HCT116 (cell line): ENCODE measurements around the gene GABBR2. TPM values are rescaled to one million over a fixed set of nuclear protein-coding genes. Genes with fewer than 3 reads are reported as not detected.

ENCODE experiments used
- ATAC-seq: fragments of 200-7000 bp; cut with Tn5 transposase; 2 replicates; pipeline ENCODE4 v1.9.1; 2020; ENCODE audit warnings: mild to moderate bottlenecking, moderate library complexity
- BruUV-seq: library from RNA; stranded (reverse); fragments of 400-500 nt; replicated peaks from 2 replicates; lab custom pipeline; 2021; lab: Mats Ljungman, UMichigan
- CTCF ChIA-PET: fragments of 300-600 bp; sonication (Branson Sonifier 250); formaldehyde crosslinking; loops from one replicate; lab custom pipeline; 2021; ENCODE audit warnings: antibody characterized with exemption; lab: Charles Lee
- POLR2A ChIA-PET: fragments of 300-600, 350-600 bp; sonication (Branson Sonifier 250); formaldehyde crosslinking; loops from one replicate; lab custom pipeline; 2021; ENCODE audit warnings: antibody characterized with exemption; lab: Charles Lee
- RAD21 ChIA-PET, 2 experiments: fragments of 300-600 bp; sonication (Branson Sonifier 250); formaldehyde crosslinking; loops; one replicate each; lab custom pipeline; 2023; ENCODE audit warnings: low total read pairs in 2 of 2; ENCODE audit not compliant: uncharacterized antibody in 2 of 2, unreplicated experiment in 2 of 2, low non-redundant PET in 1 of 2; lab: Charles Lee
- DNase-seq: peaks from one replicate; pipeline ENCODE4 v3.0.0-alpha.2; 2010; ENCODE audit warnings: low read depth, low spot score
- H2AFZ ChIP-seq: fragments of 200-600 bp; shearing (Covaris generic), sonication (generic); 2 replicates; pipeline ENCODE4 v1.6.1; 2017; ENCODE audit warnings: low read depth, mixed run types, mixed read lengths, antibody characterized with exemption, low read length; ENCODE audit not compliant: poor library complexity, severe bottlenecking
- H3K27ac ChIP-seq: 2 replicates; pipeline ENCODE4 v1.5.1; 2012; ENCODE audit warnings: low read depth, low read length
- H3K27me3 ChIP-seq: fragments of 200-600 bp; sonication (generic); 2 replicates; pipeline ENCODE4 v1.6.1; 2016; ENCODE audit warnings: mixed run types, low read length, mixed read lengths; ENCODE audit not compliant: insufficient read depth
- H3K36me3 ChIP-seq, 2 experiments: fragments of 200-500 bp in 1 of 2; fragments of 200-600 bp in 1 of 2; sonication (Bioruptor generic) in 1 of 2; sonication (generic) in 1 of 2; 2 replicates each; pipeline versions ENCODE4 v1.5.1 to v1.6.1; 2014 to 2016; ENCODE audit warnings: low read length in 2 of 2, inconsistent platforms in 1 of 2, mixed read lengths in 1 of 2, mixed run types in 1 of 2; ENCODE audit not compliant: insufficient read depth in 2 of 2, control insufficient read depth in 1 of 2
- H3K4me1 ChIP-seq, 2 experiments: fragments of 200-600 bp in 1 of 2; sonication (generic) in 1 of 2; 2 replicates each; pipeline versions ENCODE4 v1.5.1 to v1.6.1; 2012 to 2017; ENCODE audit warnings: low read length in 2 of 2, inconsistent platforms in 1 of 2, mild to moderate bottlenecking in 1 of 2, mixed read lengths in 1 of 2, mixed run types in 1 of 2, moderate library complexity in 1 of 2; ENCODE audit not compliant: insufficient read depth in 2 of 2, control insufficient read depth in 1 of 2
- H3K4me2 ChIP-seq: fragments of 200-600 bp; sonication (generic); 2 replicates; pipeline ENCODE4 v1.6.1; 2017; ENCODE audit warnings: mixed run types, low read length, mixed read lengths
- H3K4me3 ChIP-seq, 2 experiments: fragments of 200-600 bp in 1 of 2; sonication (generic) in 1 of 2; replicated peaks in 1 of 2; 2 replicates each; pipeline ENCODE4 v1.5.1; 2011 to 2016; ENCODE audit warnings: low read length in 2 of 2, control low read depth in 1 of 2, low read depth in 1 of 2, mild to moderate bottlenecking in 1 of 2, mixed read lengths in 1 of 2, mixed run types in 1 of 2
- H3K79me2 ChIP-seq: fragments of 200-600 bp; sonication (generic); 2 replicates; pipeline ENCODE4 v1.6.1; 2017; ENCODE audit warnings: mild to moderate bottlenecking, mixed run types, low read length, moderate library complexity, mixed read lengths; ENCODE audit not compliant: insufficient read depth
- H3K9ac ChIP-seq: fragments of 200-600 bp; sonication (generic); 2 replicates; pipeline ENCODE4 v1.6.1; 2016; ENCODE audit warnings: low read length, mixed read lengths
- H3K9me2 ChIP-seq: fragments of 200-600 bp; sonication (generic), shearing (Covaris generic); 2 replicates; pipeline ENCODE4 v1.6.1; 2017; ENCODE audit warnings: mixed run types, mild to moderate bottlenecking, moderate library complexity; ENCODE audit not compliant: insufficient read depth
- H3K9me3 ChIP-seq, 2 experiments: fragments of 200-500 bp in 1 of 2; fragments of 200-600 bp in 1 of 2; sonication (Bioruptor generic) in 1 of 2; sonication (generic) in 1 of 2; 2 replicates each; pipeline ENCODE4 v1.6.1; 2014 to 2017; ENCODE audit warnings: low read length in 2 of 2, mixed read lengths in 2 of 2, inconsistent platforms in 1 of 2, low read depth in 1 of 2, mild to moderate bottlenecking in 1 of 2, mixed run types in 1 of 2, moderate library complexity in 1 of 2; ENCODE audit not compliant: control insufficient read depth in 1 of 2, insufficient read depth in 1 of 2
- H4K20me1 ChIP-seq: fragments of 200-600 bp; sonication (generic), shearing (Covaris generic); 2 replicates; pipeline ENCODE4 v1.6.1; 2017; ENCODE audit warnings: mixed run types, mild to moderate bottlenecking, moderate library complexity; ENCODE audit not compliant: insufficient read depth
- CBX3 ChIP-seq: IDR thresholded peaks from 2 replicates; pipeline ENCODE4 v1.6.1; 2012; ENCODE audit warnings: low read depth
- CEBPB ChIP-seq: IDR thresholded peaks from 2 replicates; pipeline ENCODE4 v1.6.1; 2012; ENCODE audit warnings: low read depth
- EGR1 ChIP-seq: IDR thresholded peaks from 2 replicates; pipeline ENCODE4 v1.6.1; 2012; ENCODE audit warnings: low read depth
- ELF1 ChIP-seq: IDR thresholded peaks from 2 replicates; pipeline ENCODE4 v1.6.1; 2012; ENCODE audit warnings: low read depth, borderline replicate concordance
- EZH2 ChIP-seq: fragments of 200-600 bp; sonication (generic); IDR thresholded peaks from 2 replicates; pipeline ENCODE4 v1.6.1; 2017; ENCODE audit warnings: antibody characterized with exemption, mixed run types
- EZH2phosphoT487 ChIP-seq: fragments of 200-600 bp; IDR thresholded peaks from 2 replicates; pipeline ENCODE4 v1.6.1; 2018; ENCODE audit warnings: antibody characterized with exemption, borderline replicate concordance
- FOSL1 ChIP-seq: IDR thresholded peaks from 2 replicates; pipeline ENCODE4 v1.6.1; 2012; ENCODE audit warnings: low read depth
- JUND ChIP-seq: IDR thresholded peaks from 2 replicates; pipeline ENCODE4 v1.6.1; 2012
- POLR2AphosphoS5 ChIP-seq: IDR thresholded peaks from 2 replicates; pipeline ENCODE4 v1.6.1; 2011; ENCODE audit warnings: mild to moderate bottlenecking, low read depth, low read length, moderate library complexity
- SIN3A ChIP-seq: IDR thresholded peaks from 2 replicates; pipeline ENCODE4 v1.6.1; 2012; ENCODE audit warnings: low read depth
- SRF ChIP-seq: IDR thresholded peaks from 2 replicates; pipeline ENCODE4 v1.6.1; 2012; ENCODE audit warnings: low read depth
- ZFX ChIP-seq: fragments of 450-650 bp; IDR thresholded peaks from 2 replicates; pipeline ENCODE4 v1.6.1; 2017
- intact Hi-C: fragments of 100-400 bp; cut with micrococcal nuclease; formaldehyde crosslinking; loops from 2 replicates; pipeline ENCODE4 v1.10.0; 2022
- total RNA-seq: library from RNA; stranded (reverse); gene quantifications from one replicate; pipeline ENCODE4 v1.2.1, GENCODE V29; 2021; ENCODE audit not compliant: unreplicated experiment
- TF ChIP-seq, protein P1 (sequence below): IDR thresholded peaks from 2 replicates; pipeline ENCODE4 v1.6.1; 2012
- TF ChIP-seq, protein P2 (sequence below): IDR thresholded peaks from 2 replicates; pipeline ENCODE4 v1.6.1; 2012; ENCODE audit warnings: low read depth
- TF ChIP-seq, protein P3 (sequence below), 3 experiments: fragments of 200-600 bp in 1 of 3; sonication (generic) in 1 of 3; IDR thresholded peaks in 2 of 3; conservative IDR thresholded peaks in 1 of 3; 2 replicates each; pipeline ENCODE4 v1.5.1; 2012 to 2017; ENCODE audit warnings: low read depth in 2 of 3, low read length in 2 of 3, antibody characterized with exemption in 1 of 3, borderline replicate concordance in 1 of 3, control low read depth in 1 of 3, mild to moderate bottlenecking in 1 of 3, mixed read lengths in 1 of 3, mixed run types in 1 of 3, moderate library complexity in 1 of 3; ENCODE audit not compliant: insufficient read depth in 1 of 3

Gene GABBR2
- total RNA-seq, 1 experiment from 2014 or later: 0.15 TPM

DNA sequence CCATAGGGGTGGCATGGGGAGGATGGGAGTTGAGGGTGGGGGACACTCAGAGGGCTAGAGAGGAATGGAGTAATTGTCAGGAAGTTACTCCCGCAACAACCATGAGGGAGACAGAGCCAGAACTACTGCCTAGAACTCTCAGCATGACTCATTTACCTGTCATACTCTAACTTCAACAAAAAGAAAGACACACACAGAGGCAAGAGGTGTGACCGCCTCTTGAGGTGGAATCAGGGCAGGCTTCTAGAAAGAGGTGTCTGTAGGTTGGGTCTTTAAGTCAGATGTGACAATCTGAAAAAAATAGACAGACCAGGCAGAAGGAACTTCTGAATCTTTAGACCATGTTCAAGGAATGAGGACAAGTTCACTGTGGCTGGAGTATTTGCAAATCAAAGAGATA, 73.4 kb downstream of the GABBR2 start:
- ChIA-PET RAD21 (no interaction called here), CTCF (no interaction called here), POLR2A (no interaction called here)
- DNase-seq: no peak
- H3K4me1 ChIP-seq: peaks cover 0 to 10% of the 10 kb centered on the region in 2 experiments; a peak in 2 of 4 replicates
- 0 out of 2 replicates have a peak, but pooled peaks cover 4% of the 10 kb centered on the region for H3K27me3 ChIP-seq
- BruUV-seq: no TSS peak
- H3K79me2 ChIP-seq: no peaks in the 10 kb centered on the region
- no peaks in the 10 kb centered on the region for H4K20me1 ChIP-seq
- H3K9ac ChIP-seq: no peak overlapping the region
- peak; percentile 60 for ATAC-seq
- no peaks in the 10 kb centered on the region for H3K9me2 ChIP-seq
- no peaks in the 10 kb centered on the region for H3K36me3 ChIP-seq
- no peak overlapping the region for H3K27ac ChIP-seq
- H2AFZ ChIP-seq: no peak overlapping the region
- no peaks in the 10 kb centered on the region for H3K9me3 ChIP-seq
- no peak overlapping the region for H3K4me3 ChIP-seq
- intact Hi-C loops: no loop called here
- H3K4me2 ChIP-seq: peak overlapping the region; percentile 26; the same call in 1 of the 2 replicates
- TF ChIP-seq FOSL1 (peak; percentile 69), POLR2AphosphoS5 (no peak), EGR1 (no peak), SIN3A (no peak), CBX3 (peak; percentile 60; the same call in 1 of the 2 replicates), EZH2 (no peak), CEBPB (no peak), EZH2phosphoT487 (no peak), ZFX (no peak), SRF (no peak), ELF1 (no peak), JUND (peak; percentile 51)
- TF ChIP-seq, protein P1, sequence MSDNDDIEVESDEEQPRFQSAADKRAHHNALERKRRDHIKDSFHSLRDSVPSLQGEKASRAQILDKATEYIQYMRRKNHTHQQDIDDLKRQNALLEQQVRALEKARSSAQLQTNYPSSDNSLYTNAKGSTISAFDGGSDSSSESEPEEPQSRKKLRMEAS: peak; percentile 41
- TF ChIP-seq, protein P2, sequence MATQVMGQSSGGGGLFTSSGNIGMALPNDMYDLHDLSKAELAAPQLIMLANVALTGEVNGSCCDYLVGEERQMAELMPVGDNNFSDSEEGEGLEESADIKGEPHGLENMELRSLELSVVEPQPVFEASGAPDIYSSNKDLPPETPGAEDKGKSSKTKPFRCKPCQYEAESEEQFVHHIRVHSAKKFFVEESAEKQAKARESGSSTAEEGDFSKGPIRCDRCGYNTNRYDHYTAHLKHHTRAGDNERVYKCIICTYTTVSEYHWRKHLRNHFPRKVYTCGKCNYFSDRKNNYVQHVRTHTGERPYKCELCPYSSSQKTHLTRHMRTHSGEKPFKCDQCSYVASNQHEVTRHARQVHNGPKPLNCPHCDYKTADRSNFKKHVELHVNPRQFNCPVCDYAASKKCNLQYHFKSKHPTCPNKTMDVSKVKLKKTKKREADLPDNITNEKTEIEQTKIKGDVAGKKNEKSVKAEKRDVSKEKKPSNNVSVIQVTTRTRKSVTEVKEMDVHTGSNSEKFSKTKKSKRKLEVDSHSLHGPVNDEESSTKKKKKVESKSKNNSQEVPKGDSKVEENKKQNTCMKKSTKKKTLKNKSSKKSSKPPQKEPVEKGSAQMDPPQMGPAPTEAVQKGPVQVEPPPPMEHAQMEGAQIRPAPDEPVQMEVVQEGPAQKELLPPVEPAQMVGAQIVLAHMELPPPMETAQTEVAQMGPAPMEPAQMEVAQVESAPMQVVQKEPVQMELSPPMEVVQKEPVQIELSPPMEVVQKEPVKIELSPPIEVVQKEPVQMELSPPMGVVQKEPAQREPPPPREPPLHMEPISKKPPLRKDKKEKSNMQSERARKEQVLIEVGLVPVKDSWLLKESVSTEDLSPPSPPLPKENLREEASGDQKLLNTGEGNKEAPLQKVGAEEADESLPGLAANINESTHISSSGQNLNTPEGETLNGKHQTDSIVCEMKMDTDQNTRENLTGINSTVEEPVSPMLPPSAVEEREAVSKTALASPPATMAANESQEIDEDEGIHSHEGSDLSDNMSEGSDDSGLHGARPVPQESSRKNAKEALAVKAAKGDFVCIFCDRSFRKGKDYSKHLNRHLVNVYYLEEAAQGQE: no peak
- TF ChIP-seq, protein P3, sequence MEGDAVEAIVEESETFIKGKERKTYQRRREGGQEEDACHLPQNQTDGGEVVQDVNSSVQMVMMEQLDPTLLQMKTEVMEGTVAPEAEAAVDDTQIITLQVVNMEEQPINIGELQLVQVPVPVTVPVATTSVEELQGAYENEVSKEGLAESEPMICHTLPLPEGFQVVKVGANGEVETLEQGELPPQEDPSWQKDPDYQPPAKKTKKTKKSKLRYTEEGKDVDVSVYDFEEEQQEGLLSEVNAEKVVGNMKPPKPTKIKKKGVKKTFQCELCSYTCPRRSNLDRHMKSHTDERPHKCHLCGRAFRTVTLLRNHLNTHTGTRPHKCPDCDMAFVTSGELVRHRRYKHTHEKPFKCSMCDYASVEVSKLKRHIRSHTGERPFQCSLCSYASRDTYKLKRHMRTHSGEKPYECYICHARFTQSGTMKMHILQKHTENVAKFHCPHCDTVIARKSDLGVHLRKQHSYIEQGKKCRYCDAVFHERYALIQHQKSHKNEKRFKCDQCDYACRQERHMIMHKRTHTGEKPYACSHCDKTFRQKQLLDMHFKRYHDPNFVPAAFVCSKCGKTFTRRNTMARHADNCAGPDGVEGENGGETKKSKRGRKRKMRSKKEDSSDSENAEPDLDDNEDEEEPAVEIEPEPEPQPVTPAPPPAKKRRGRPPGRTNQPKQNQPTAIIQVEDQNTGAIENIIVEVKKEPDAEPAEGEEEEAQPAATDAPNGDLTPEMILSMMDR (IDR thresholded peaks at IDR 0.05 in 2 of 3, conservative IDR thresholded peaks at IDR 0.05 in 1 of 3; ENCODE audit: borderline replicate concordance in 1 of 3, insufficient read depth in 1 of 3, low read depth in 2 of 3, low read length in 2 of 3): no peak
